IPS-11a (cell line): ENCODE data around the gene TNIP3.
"Not testable (repeated sequence)": the region's sequence is repeated elsewhere in the genome, so short reads cannot be mapped to it uniquely, and the experiment has no call there.

ENCODE experiments used
- H3K4me3 ChIP-seq: one replicate; pipeline ENCODE4 v1.5.1; 2013; ENCODE audit warnings: low read depth, low read length, control low read depth

The TNIP3 gene

DNA sequence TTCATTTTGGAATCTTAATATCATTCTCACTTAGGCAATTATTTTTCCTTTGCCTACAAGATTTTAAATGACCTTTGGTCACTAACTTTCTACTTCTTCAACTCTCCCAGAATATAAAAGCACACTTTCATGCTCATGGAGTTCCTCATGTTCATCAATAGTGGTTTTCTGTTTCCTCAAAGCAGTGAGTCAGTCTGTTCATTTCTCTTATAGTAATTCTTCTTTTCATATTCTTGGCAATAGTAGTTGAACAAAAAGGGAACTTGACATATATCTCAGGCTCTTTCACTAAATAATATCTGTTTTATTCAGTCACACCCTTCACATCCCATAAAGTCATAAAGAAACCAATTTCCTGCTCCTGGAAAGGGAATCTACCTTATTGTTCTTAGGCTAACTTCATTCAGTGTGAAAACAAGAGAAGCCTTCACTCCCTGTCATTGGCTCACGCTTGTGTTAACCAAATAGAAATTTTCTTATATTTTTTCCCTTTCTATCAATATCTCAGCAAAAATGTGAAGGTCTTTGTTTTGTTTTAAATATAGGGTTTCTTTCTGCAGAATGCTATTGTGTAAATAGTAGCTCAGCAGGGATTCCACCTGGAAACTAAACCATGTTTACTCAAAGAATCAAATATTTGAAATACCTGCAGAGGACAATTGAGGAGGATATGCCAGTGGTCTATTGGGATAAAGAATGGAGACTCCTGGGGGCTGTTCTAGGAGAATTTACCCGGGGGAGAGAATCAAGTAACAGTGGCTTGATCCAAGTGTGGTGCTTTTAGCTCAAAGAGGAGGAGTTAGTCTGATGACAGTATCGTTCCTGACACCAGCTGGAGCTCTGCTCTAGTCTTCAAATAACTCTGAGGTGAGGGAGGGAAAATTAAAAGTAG, 13.4 kb upstream of the TNIP3 start:
- no peak overlapping the region for H3K4me3 ChIP-seq

DNA sequence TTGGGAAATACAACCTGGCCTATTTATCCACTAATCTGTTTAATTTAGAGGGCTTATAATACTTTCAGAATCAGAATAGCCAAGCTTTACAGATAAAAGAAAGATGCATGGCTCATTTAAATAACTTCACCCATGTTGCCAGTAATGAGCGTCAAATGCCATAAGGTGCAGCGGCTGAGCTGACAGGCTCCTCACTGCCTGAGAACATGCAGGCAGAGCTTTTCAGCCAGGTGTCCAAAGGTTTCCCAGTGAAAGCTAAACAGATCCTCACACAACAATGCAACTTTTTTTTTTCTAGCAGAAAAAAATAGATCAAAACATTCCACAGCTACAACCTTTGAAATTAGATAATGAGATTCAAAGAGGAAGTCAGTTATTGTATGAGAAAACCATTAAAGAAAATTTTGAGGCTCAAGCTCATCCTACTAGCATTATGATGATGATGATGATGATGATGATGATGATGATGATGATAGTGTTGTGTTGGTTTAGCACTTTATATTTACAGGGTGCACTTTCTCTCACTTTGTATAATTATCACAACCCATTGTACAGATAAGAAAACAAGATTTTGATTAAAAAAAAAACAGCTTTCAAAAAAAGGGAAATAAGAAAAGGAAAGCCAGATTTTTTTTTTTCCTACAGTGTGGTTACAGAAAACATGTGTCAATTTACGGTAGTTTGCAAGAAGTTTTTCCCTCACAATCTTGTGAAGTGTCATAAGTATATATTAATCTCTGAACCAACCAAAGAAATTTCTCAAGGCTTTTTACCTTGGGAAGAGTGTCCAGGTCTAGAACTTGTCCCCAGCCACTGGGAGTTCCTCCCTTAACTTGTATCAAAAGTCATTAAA, 12.2 kb upstream of the TNIP3 start:
- no peak overlapping the region for H3K4me3 ChIP-seq

DNA sequence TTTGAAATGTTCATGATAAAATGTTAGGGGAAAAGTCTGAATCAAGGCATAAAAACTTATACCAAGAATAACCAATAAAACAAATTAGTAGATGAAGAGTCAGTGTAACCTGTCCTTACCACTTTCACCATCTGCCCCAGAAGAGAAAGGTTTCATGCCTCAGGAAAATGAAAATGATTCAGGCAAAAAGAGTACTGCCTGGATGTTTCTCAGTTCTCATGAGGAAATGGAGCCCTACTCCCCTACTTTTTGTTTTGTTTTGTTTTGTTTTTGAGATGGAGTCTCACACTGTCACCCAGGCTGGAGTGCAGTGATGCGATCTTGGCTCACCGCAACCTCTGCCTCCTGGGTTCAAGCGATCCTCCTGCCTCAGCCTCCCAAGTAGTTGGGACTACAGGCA, 7.4 kb upstream of the TNIP3 start:
- not testable (repeated sequence) for H3K4me3 ChIP-seq

DNA sequence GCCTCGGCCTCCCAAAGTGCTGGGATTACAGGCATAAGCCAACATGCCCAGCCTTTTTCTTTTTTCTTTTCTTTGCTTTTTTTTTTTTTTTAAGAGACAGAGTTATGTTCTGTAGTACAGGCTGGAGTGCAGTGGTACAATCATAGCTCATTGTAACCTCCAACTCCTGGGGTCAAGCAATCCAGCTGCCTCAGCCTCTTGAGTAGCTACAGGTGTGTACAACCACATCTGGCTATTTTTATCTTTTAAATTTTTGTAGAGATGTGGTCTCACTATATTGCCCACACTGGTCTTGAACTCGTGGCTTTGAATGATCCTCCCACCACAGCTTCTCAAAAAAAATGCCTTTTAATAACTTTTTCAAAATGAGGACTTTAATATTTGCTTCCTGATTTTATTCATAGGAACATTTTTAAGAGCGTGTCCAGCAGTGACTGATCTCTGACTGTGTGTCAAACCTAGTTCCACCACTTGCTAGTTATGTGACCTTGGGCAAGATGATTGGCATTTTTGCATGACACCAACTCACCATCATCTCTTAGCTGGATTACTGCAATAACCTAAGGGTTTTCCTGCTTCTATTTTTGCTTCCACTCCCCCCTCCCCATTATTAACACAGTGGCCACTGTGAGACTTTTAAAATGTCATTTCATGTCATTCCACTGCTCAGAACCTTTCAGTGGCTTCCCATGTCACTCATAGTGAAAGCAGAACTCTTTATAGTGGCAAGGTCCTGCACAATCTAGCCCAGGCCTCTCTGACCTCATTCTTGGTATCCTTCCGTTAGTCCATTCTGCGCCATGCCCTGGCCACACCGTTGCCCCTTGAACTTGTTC, 4.5 kb upstream of the TNIP3 start:
- no peak overlapping the region for H3K4me3 ChIP-seq

DNA sequence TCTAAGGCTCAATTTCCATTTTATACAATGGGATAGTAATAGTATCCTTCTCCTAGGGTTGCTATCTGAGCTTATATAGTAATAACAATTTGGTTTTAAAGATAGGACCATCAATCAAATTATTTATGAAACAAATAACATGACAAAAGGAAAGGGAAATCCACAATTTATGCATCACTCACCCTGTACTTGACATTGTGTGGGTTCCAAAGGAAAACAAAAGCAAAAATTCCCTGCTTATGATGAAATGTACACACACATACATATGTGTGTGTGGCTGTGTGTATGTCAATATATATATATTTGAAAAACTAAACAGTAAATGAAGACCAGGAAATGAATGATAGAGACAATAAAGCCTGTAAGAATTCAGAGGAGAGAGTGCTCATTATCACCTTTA, 2.9 kb upstream of the TNIP3 start:
- H3K4me3 ChIP-seq: no peak overlapping the region

DNA sequence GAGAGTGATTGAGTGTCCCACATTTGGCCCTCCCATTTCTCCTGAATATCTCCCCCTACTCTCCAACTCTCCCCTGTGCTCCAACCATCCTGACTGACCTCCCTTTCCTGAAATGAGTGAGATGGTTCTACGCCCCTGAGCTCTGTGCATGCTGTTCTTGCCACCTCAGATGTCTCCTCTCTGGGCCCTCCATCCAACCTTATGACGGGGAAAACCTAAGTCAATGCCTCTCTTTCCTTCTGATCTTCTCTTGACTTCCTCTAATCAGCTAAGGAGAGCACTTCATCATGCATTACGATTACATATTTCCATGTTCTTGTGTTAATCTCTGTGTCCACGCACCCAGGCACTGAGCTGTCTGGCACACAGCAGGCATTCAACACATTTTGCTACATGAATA, 1.1 kb upstream of the TNIP3 start:
- no peak overlapping the region for H3K4me3 ChIP-seq

DNA sequence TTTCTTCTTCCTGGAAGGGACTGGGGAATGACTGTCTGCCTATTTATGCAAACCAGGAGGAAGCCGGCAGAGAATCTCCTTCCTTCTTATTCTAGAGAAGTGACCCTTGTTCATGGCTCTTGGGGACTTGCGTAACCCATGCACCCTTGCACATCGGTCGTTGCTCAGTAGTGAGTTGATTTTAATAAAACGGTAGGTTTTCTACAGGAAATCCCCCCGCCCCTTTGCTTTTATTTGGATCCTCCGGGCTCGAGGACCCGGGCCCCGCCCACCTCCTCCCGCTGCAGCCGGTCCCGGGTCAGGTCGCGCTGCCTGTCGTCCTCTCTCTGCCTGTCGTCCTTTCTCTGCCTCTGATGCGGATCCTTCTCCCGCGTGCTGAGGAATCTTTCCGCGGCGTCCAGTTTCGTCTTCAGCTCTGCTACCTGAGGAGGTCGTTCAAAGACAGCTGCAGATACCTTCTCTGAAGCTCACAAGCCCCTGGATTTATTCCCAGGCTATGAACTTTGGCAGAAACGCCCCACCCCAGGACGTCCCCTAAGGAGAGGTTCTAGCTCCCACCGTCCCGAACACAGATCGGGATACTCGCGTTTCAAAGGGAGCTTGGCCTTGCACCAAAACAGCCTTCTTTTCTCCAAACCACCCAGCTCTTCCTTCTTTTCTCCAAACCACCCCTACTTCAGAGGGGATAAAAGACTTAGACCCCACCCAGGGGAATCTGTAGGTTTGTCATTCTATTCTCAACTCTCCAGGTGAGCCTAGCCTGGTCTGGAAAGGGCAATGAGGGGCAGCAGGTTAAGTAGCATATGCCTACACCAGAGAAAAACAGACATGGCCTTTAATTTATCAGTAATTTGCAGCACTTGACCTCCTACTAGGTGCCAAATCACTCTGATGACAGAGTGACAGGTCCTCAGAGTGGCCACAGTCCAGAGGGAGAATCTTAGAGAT, 7.0 kb downstream of the TNIP3 start:
- peak overlapping the region; percentile 70 for H3K4me3 ChIP-seq

DNA sequence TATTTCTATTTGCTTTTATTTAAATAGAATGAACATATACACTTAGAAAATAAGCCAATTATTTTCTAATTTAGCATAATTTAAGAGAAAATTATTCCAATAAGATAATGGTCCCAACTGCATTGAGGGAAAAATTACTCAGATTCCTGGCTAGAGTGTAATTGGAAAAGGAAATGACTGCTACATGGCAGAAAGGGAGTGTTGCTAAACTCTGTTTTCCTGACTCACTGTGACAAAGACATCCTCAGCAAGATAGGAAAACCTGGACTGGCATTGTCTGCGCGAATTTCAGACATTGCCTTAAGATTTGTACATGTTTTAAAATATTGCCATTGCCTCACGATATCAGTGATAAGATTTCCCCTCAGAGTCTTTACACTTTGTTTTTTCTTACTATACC, 8.2 kb downstream of the TNIP3 start:
- H3K4me3 ChIP-seq: no peak overlapping the region

DNA sequence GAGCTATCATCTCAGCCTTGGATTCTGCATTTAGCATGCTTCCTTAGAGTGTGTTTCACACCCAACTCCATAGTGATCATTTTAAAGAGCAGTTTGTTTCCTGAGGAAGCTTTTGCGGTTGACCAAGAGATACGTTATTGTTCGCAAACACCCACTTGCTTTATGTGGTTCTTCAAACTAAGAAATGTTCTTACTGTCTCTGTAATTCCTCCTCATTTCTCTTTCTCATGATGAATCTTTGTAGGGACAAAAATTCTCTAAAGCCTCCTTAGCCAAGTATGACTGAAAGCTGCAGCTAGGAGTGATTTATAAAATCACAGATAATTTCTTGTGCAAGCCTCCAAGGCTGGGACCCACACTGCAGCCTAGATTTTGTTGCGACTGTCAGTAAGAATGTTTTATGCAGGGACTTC, 10.0 kb downstream of the TNIP3 start:
- H3K4me3 ChIP-seq: no peak overlapping the region

DNA sequence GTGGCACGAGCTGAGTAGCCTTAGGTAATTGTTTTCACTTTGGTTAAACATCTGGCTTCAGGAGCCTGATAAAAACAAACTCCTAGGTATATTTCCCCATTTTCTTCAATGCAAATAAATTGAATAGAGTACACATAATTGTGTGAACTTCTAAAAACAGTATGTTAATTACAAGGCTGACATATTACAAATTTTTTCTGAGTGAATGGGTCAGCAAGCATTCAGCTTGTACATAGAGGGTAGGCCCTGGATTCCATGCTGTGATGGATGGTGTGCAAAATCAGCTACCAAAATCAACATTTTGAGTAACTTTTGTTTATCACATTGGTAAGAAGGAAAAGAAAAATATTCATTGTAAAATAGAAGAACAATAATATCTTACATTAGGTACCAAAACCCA, 12.2 kb downstream of the TNIP3 start:
- no peak overlapping the region for H3K4me3 ChIP-seq

DNA sequence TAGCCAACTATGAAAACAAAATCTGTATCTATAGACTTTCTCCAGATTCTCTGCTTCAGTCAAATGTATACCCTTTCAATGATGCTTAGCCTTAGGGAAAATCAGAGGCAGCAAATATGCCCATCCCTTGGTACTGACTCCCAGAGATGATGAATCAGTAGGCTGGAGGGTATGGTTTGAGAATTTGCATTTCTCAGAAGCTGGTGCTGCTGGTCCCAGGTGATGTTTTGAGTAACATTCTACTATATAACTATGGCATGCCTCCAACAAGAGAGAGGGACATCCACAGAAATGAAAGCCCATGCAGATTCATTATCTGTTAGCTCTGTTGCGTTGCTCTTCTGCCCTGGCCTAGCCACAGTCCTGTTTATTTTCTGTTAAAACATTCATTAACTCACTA, 13.6 kb downstream of the TNIP3 start:
- H3K4me3 ChIP-seq: no peak overlapping the region

DNA sequence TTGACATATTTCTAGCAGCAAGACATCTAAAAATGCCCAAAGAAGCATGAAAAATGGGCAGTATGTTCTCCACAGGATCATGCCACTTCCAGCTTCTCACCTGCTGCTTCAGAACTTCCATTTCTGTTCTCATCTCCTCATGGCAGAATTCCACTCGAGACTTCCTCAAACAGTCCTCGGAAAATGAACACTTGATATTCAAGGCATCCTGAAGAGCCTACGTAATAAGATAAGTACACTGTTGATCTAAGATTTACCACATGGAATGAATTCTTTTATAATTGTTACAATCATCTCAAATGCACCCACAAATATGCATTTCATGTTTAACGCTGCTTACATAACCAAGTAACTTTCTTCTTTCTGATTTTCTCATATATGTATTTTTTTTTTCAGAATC, 14.1 kb downstream of the TNIP3 start:
- H3K4me3 ChIP-seq: no peak overlapping the region

DNA sequence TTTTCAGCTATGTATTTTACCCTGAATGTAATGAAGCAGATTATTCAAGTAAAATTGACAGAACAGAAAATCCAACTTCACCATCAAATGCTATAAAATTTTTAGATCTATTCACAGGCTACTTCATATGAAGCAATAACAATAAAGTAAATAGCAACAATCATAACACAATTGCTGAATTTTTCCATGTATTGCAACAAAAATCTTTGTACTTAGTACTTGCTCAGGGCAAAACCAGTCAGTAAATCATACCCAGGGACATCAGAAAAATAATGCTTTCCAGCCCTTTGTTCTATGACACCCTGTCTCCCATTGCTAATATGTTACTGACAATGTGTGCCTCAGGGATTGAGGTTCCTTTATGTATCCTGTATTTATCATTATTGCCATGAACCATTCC, 15.5 kb downstream of the TNIP3 start:
- no peak overlapping the region for H3K4me3 ChIP-seq

DNA sequence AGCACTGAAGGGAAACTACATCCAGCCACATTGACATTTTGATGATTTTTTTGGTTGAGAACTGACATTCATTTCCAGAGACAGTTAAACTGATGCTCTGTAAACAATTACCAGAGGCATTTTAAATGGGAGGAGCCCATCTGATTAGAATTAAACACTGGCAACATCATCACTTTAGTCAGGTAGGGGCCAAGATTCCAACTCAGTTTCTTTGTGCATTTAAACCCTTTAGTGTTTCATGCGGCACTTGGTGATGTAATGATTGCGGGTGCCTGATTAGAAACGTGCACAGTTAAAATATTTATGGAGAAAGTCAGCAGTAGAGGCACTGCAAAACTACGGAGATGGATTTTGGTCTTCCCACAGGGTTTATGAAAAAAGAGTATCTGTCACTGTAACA, 16.1 kb downstream of the TNIP3 start:
- no peak overlapping the region for H3K4me3 ChIP-seq

DNA sequence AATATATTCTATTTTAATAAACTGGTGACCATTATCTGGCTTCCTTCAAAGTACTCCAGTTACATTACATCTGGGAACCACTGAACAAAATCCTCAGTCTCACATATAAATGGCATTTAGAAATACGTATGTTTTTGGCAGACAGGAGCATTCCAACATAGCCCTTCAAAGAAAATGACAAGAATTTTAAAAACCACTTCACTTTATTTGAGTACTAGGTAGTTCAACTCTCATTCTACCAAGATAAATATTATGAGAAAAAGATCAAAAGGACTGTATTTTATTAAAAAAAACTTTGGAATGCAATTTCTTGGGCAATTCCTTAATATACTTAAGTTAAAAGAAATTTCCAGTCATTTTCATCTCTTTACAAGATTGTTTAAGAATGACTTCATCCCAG, 17.6 kb downstream of the TNIP3 start:
- H3K4me3 ChIP-seq: no peak overlapping the region

DNA sequence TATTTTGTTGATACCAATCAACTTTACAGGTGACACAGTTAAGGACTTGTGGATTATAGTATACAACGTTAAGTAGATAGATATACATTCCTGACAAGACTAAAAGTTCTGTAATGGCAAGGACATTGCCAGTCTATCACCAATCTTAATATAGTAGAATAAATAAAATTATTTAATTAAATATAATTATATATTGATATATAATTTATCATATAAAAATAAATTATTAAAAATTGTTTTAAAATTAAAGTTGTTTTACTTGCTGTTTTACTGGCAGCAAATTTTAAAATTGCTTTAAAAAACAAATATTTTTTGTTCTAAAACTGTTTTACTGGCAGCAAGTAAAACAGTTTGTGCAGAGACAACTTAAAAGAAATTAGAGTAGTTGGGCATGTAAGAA, 18.7 kb downstream of the TNIP3 start:
- H3K4me3 ChIP-seq: no peak overlapping the region

DNA sequence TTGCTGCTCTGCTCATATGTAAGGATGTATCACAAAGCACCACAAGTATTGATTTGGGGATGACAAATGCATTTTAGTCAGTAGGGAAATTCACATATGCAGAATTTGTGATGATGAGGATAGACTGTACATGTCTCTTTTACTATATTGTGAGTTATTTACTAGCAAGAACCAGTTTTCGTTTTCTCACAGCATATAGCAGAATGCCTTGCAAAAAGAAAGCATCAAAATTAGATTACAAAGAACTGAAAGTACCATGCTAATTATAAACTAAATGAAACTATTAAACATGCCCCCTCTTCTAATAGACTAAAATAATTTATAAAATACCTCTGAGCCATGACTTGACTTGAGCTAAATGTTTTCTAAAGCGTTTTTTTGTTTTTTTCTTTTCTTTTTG, 20.1 kb downstream of the TNIP3 start:
- H3K4me3 ChIP-seq: no peak overlapping the region

DNA sequence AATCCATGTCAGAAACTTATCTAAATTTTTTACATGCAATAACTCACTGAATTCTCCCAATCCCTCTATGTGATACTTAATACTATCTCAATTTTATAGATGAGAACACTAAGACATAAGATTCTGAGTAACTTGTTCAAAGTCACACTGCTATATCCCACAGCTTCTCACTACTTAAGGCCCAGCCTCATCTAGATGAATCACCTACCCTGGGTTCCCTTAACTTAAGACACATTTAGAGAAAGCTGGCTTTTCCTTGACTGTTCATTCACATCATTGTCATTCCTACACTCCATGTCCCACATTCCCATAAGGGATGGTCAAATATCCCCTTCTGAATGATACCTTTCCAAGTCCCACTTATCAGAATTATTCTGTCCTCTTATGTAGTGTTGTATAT, 21.0 kb downstream of the TNIP3 start:
- H3K4me3 ChIP-seq: no peak overlapping the region

DNA sequence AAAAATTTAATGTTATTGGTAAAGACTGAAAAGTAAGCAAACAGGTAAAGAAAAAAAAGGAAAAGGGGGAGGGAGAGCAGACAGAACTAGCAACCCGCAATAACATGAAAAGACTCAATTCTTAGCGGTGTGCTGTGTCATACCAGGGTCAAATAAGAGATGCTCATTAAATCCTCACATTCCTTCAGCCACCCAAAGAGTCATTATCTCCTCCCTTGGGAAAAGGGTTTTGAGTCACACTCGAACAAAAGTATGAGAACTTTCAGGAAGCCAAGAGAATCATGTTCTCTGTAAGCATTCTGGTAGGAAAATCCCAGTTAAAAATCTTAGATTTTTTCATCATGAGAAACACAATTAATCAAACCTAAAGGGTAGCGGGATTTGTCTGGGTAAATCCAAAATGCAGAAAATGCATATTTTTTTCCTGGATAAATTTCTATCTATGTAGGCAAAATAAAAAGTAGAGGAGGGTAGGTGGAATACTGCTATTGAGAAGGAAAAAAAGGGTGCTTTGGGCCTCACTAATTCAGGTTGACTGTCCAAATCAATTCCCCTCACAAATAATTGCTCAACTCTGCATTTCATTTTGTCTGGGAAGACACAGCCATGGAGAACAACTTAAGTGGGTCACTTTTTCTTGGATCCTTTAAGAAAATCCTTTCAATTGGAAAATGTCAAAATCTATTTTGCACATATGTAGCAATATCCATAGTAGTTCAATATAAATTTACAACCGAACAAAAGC, 23.2 kb downstream of the TNIP3 start:
- no peak overlapping the region for H3K4me3 ChIP-seq
